Measurements from ENCODE around the gene NR2F1-AS1. TPM values are rescaled to one million over a fixed set of nuclear protein-coding genes. Genes with fewer than 3 reads are reported as not detected.

The NR2F1-AS1 gene
- total RNA-seq, 1 experiment from 2014 or later = not detected

GRCh38 chr5:93452255-93452654 is 128.8 kb downstream of the NR2F1-AS1 start:
- TF ChIP-seq, protein P1, sequence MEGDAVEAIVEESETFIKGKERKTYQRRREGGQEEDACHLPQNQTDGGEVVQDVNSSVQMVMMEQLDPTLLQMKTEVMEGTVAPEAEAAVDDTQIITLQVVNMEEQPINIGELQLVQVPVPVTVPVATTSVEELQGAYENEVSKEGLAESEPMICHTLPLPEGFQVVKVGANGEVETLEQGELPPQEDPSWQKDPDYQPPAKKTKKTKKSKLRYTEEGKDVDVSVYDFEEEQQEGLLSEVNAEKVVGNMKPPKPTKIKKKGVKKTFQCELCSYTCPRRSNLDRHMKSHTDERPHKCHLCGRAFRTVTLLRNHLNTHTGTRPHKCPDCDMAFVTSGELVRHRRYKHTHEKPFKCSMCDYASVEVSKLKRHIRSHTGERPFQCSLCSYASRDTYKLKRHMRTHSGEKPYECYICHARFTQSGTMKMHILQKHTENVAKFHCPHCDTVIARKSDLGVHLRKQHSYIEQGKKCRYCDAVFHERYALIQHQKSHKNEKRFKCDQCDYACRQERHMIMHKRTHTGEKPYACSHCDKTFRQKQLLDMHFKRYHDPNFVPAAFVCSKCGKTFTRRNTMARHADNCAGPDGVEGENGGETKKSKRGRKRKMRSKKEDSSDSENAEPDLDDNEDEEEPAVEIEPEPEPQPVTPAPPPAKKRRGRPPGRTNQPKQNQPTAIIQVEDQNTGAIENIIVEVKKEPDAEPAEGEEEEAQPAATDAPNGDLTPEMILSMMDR (IDR thresholded peaks at IDR 0.05; ENCODE audit: insufficient read depth in 1 of 2, low read depth in 1 of 2, low read length in 1 of 2, severe bottlenecking in 1 of 2, unreplicated experiment in 1 of 2) = no peak
- ChIA-PET CTCF (no interaction called here), POLR2A (no interaction called here)
- Mint-ChIP-seq H3K36me3 (ENCODE audit: insufficient read depth, unreplicated experiment) (no peaks in the 10 kb centered on the region), H3K27ac (ENCODE audit: unreplicated experiment) (no peak overlapping the region), H3K27me3 (ENCODE audit: insufficient read depth, unreplicated experiment) (no peaks in the 10 kb centered on the region), H3K4me3 (ENCODE audit: unreplicated experiment) (no peak overlapping the region), H3K4me1 (ENCODE audit: low read depth, unreplicated experiment) (no peaks in the 10 kb centered on the region), H3K9me3 (ENCODE audit: unreplicated experiment) (no peaks in the 10 kb centered on the region)
- no peak for DNase-seq
- Histone ChIP-seq H3K4me3 (ENCODE audit: low read depth, low read length) (no peak overlapping the region), H3K4me1 (no peaks in the 10 kb centered on the region), H3K27me3 (replicated peaks; ENCODE audit: control insufficient read depth, insufficient read depth, low read length) (no peaks in the 10 kb centered on the region), H3K9me3 (no peaks in the 10 kb centered on the region), H3K36me3 (ENCODE audit: control insufficient read depth, insufficient read depth, low read length) (no peaks in the 10 kb centered on the region)
- intact Hi-C loops (cut with micrococcal nuclease; ENCODE audit: unreplicated experiment) = no loop called here
- BruUV-seq (replicated peaks) = no TSS peak

GRCh38 chr5:93438124-93438523 is 142.9 kb downstream of the NR2F1-AS1 start:
- Histone ChIP-seq H3K9me3 (no peaks in the 10 kb centered on the region), H3K27me3 (replicated peaks; ENCODE audit: control insufficient read depth, insufficient read depth, low read length) (no peaks in the 10 kb centered on the region), H3K4me3 (ENCODE audit: low read depth, low read length) (no peak overlapping the region), H3K4me1 (no peaks in the 10 kb centered on the region), H3K36me3 (ENCODE audit: control insufficient read depth, insufficient read depth, low read length) (no peaks in the 10 kb centered on the region)
- H3K9me3 Mint-ChIP-seq (ENCODE audit: unreplicated experiment) = peaks cover 13% of the 10 kb centered on the region
- ChIA-PET POLR2A (no interaction called here), CTCF (interaction anchor here (0.5 kb wide), 1 partner anchor 58 kb away, joined by 3 read pairs; no protein-coding TSS in a partner anchor)
- intact Hi-C loops (cut with micrococcal nuclease; ENCODE audit: unreplicated experiment) = no loop called here
- peaks cover 1% of the 10 kb centered on the region for H3K27me3 Mint-ChIP-seq (ENCODE audit: insufficient read depth, unreplicated experiment)
- no peak overlapping the region for H3K4me3 Mint-ChIP-seq (ENCODE audit: unreplicated experiment)
- no peaks in the 10 kb centered on the region for H3K4me1 Mint-ChIP-seq (ENCODE audit: low read depth, unreplicated experiment)
- no peak overlapping the region for H3K27ac Mint-ChIP-seq (ENCODE audit: unreplicated experiment)
- no peaks in the 10 kb centered on the region for H3K36me3 Mint-ChIP-seq (ENCODE audit: insufficient read depth, unreplicated experiment)
- BruUV-seq (replicated peaks) = no TSS peak
- no peak for DNase-seq
- TF ChIP-seq, protein P1 (IDR thresholded peaks at IDR 0.05; ENCODE audit: insufficient read depth in 1 of 2, low read depth in 1 of 2, low read length in 1 of 2, severe bottlenecking in 1 of 2, unreplicated experiment in 1 of 2) = no peak

DNA sequence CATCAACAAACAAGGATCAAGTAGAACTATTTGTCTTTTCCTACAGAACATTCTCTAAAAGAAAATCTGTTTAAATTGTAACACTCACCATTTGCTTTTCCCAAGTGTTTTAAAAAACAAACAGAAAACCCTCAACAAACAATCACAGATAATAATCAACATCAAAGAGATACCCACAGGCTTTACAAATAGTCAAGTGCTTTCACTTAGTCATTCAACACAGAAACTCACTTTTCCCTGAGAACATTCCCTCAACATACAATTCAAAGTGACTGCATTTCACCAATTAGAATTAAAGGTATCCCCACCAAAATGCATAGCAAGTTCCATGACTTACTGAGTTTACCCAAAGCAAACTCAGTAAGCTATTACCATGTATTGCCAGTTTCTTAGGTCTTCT is 144.9 kb downstream of the NR2F1-AS1 start:
- no peaks in the 10 kb centered on the region for H3K36me3 Mint-ChIP-seq (ENCODE audit: insufficient read depth, unreplicated experiment)
- peaks cover 9% of the 10 kb centered on the region for H3K9me3 Mint-ChIP-seq (ENCODE audit: unreplicated experiment)
- no peaks in the 10 kb centered on the region for H3K4me1 Mint-ChIP-seq (ENCODE audit: low read depth, unreplicated experiment)
- H3K4me3 Mint-ChIP-seq (ENCODE audit: unreplicated experiment) = no peak overlapping the region
- POLR2A ChIA-PET = no interaction called here
- H3K36me3 ChIP-seq (ENCODE audit: control insufficient read depth, insufficient read depth, low read length) = no peaks in the 10 kb centered on the region
- no peaks in the 10 kb centered on the region for H3K27me3 Mint-ChIP-seq (ENCODE audit: insufficient read depth, unreplicated experiment)
- CTCF ChIA-PET = no interaction called here
- DNase-seq = no peak
- no peak overlapping the region for H3K27ac Mint-ChIP-seq (ENCODE audit: unreplicated experiment)
- H3K4me3 ChIP-seq (ENCODE audit: low read depth, low read length) = no peak overlapping the region
- no peaks in the 10 kb centered on the region for H3K4me1 ChIP-seq
- intact Hi-C loops (cut with micrococcal nuclease; ENCODE audit: unreplicated experiment) = no loop called here
- no peaks in the 10 kb centered on the region for H3K9me3 ChIP-seq
- TF ChIP-seq, protein P1 (IDR thresholded peaks at IDR 0.05; ENCODE audit: insufficient read depth in 1 of 2, low read depth in 1 of 2, low read length in 1 of 2, severe bottlenecking in 1 of 2, unreplicated experiment in 1 of 2) = no peak
- no TSS peak for BruUV-seq (replicated peaks)
- H3K27me3 ChIP-seq (replicated peaks; ENCODE audit: control insufficient read depth, insufficient read depth, low read length) = no peaks in the 10 kb centered on the region

Data from Caco-2 (cell line).